Endothelial cell of umbilical vein (primary cell): ENCODE results near the gene RHEX.

ENCODE experiments used
- JUN ChIP-seq: IDR thresholded peaks from 2 replicates; pipeline ENCODE4 v1.6.1; 2011; ENCODE audit warnings: borderline replicate concordance, low read depth; ENCODE audit not compliant: insufficient read length, insufficient read depth
- POLR2A ChIP-seq: IDR thresholded peaks from 2 replicates; pipeline ENCODE4 v1.6.1; 2012; ENCODE audit warnings: low read depth, mild to moderate bottlenecking, control low read depth, low read length
- TF ChIP-seq, protein P1 (sequence below), 2 donors: IDR thresholded peaks; 1 replicate in 1 of 2; 2 replicates in 1 of 2; pipeline ENCODE4 v1.5.1; 2011; ENCODE audit warnings: low read length in 2 of 2, mild to moderate bottlenecking in 2 of 2, moderate library complexity in 2 of 2, control low read depth in 1 of 2, inconsistent platforms in 1 of 2, low read depth in 1 of 2; ENCODE audit not compliant: insufficient read depth in 1 of 2; ENCODE audit errors: extremely low read depth in 1 of 2
- TF ChIP-seq, protein P2 (sequence below): IDR thresholded peaks from 2 replicates; pipeline ENCODE4 v1.6.1; 2011; ENCODE audit not compliant: insufficient read depth, insufficient read length

DNA sequence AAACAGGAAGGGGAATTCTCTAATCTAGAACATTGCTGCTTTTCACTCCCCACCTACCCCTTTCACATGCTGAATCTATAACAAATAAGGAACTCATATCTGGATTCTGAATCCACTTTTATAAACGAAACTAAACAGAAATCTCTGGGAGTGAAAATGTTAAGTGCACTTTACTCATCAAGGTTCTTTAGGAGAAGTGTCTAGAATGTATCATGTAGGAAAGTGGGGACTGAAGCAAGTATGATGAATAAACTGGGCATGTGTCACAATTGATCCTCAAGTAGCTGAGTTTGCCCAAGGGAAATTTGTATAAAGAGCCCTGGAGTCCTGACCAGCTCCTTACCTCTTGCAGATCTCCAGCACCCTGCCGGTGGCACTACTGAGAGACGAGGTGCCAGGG lies 44.4 kb downstream of the RHEX start:
- TF ChIP-seq JUN (no peak), POLR2A (no peak)
- TF ChIP-seq, protein P1, sequence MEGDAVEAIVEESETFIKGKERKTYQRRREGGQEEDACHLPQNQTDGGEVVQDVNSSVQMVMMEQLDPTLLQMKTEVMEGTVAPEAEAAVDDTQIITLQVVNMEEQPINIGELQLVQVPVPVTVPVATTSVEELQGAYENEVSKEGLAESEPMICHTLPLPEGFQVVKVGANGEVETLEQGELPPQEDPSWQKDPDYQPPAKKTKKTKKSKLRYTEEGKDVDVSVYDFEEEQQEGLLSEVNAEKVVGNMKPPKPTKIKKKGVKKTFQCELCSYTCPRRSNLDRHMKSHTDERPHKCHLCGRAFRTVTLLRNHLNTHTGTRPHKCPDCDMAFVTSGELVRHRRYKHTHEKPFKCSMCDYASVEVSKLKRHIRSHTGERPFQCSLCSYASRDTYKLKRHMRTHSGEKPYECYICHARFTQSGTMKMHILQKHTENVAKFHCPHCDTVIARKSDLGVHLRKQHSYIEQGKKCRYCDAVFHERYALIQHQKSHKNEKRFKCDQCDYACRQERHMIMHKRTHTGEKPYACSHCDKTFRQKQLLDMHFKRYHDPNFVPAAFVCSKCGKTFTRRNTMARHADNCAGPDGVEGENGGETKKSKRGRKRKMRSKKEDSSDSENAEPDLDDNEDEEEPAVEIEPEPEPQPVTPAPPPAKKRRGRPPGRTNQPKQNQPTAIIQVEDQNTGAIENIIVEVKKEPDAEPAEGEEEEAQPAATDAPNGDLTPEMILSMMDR (IDR thresholded peaks at IDR 0.05; ENCODE audit: extremely low read depth in 1 of 2, insufficient read depth in 1 of 2, low read depth in 1 of 2, low read length in 2 of 2): no peak
- TF ChIP-seq, protein P2, sequence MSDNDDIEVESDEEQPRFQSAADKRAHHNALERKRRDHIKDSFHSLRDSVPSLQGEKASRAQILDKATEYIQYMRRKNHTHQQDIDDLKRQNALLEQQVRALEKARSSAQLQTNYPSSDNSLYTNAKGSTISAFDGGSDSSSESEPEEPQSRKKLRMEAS: no peak
